ENCODE data around the gene SAPCD1.

The SAPCD1 gene

GRCh38 chr6:31762356-31762755, at the start of gene SAPCD1:
TSS of gene SAPCD1 (plus strand) at chr6:31762656. CDS start at chr6:31763055, 399 bp downstream.
- DNase-seq: no peak

DNA sequence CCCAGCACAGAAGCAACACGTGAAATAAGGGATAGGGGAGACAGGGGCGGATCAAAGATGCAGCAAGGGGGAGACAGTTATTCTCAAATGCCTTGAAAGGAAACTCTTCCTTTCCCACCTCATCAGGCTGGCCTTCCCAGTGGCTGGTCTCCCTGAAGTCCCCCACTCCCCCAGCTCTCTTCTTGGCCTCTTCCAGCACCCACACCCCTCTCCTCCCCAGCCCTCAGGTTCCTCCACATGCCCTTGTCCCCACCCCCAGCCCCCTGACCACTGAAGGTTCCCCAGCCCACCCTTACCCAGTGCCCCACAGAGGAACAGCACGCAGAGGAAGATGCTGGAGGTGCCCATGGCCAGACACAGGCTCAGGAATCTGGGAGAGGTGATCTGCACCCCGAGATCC, 49.0 kb upstream of the SAPCD1 start:
- no peak for DNase-seq

DNA sequence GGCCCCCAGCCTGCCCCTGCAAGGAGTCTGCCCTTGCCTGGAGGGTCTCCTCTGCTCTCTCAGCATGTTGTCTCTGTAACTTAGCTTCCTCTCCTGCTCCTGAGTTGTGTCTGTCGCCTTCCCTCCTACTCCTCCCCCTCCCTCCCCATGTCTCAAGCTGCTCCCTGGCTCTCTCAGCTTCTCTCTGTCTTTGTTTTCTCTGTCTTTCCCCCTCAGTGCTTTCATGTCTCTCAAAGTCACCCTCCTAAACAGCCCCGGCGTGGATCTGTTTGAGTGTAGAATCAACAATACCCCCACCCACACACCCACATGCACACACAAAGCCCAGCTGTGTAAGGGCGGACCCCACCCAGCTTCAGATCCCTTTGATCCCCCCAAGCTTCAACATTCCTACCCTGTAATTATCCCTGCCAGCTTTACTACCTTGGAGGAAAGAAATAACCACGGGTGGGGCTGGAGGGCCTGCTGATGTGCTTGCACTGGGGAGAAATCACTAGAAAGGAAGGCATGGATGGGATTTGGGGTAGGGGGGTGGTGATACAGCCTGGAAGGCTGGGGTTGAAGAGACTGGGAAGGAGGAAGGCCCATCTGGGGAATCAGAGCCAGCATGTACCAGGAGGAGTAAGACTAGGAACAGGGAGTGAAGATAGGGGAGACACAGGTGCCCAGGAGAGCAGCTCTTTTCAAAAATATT, 48.3 kb upstream of the SAPCD1 start:
- no peak for DNase-seq

DNA sequence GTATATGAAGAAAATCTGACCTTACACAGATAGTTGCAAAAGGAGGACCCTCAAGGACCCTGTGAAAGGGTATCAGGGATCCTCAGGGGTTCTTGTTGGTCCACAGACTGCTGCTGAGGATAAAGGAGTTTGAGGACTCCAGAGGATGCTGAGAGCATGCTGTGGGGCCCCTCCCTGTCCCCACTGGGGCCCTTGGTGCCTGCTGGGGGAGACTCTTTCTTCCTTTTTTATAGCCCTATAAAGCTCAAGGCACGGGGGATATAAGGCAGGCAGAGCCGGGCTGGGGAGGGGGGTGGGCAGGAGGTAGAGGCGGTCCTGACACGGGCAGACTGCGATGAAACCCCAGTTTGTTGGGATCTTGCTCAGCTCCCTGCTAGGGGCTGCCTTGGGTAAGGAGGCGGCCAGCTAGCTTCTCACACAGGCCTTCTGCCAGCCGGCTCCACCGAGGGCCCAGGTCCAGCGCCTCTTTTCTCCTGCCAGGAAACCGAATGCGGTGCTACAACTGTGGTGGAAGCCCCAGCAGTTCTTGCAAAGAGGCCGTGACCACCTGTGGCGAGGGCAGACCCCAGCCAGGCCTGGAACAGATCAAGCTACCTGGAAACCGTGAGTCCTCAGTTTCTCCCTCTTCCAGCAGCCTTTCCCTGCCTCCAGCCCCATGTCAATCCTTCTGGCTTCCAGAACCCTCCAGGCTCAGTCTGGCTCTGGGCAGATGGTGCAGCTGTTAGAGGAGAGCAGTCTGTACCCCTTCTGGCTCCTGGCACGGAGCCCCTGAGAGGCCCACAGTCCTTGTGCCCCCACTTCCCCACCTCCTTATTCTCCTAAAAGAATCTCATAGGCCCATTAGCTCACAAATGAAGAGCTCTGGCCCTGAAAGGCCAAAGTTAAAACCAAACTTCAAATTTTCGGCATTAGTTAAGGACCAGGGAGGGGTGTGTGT, 47.2 kb upstream of the SAPCD1 start, which contains the start of gene LY6G6D:
Gene LY6G6D, plus strand, starts transcription at position 327 of the 937 bp plus-strand sequence. Its CDS starts 8 bp downstream, at position 335.
- no peak for DNase-seq

- DNase-seq: no peak
Measured at GRCh38 chr6:31717499-31718222, 44.8 kb upstream of the SAPCD1 start.

- DNase-seq: no peak
Measured at GRCh38 chr6:31718265-31718664, 44.2 kb upstream of the SAPCD1 start.

- no peak for DNase-seq
Measured at GRCh38 chr6:31719001-31719400, 43.5 kb upstream of the SAPCD1 start.

GRCh38 chr6:31720196-31720770, 42.2 kb upstream of the SAPCD1 start:
- no peak for DNase-seq

DNA sequence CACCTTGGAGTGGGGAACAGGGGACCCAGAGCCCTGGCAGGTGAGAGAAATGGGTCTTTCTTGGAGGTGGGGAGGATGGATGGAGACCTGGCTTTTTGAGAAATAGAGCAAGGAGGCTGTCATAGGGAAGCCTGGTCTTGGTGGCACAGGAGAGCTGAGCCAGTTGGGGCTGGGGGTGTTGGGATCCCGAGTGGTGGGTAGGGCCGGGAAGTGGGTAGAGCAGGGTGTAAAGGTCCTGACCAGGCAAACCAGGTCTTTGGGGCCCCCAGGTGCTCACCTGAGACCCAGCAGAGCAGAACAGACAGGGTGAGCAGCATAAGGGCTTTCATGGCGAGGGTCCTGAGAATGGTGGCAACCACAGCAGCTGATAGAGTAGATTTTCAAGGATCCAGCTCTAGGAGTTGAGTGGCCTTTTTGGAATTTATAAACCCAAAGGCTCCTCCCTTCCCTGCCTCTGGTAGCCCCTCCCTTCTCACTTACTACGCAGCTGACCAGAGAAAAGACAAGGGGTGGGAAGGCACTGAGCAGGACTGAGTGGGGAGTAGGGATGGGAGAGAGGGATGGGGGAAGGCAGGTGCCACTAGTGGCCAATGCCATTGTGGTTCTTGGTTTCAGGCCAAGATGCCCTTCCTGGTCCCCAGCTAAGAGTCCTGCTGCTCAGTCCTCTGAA, 41.0 kb upstream of the SAPCD1 start, which contains the start of gene LY6G6C:
Gene LY6G6C, minus strand, starts transcription at position 396 of the 670 bp plus-strand sequence. Its CDS starts 67 bp downstream, at position 329.
- DNase-seq: no peak

DNA sequence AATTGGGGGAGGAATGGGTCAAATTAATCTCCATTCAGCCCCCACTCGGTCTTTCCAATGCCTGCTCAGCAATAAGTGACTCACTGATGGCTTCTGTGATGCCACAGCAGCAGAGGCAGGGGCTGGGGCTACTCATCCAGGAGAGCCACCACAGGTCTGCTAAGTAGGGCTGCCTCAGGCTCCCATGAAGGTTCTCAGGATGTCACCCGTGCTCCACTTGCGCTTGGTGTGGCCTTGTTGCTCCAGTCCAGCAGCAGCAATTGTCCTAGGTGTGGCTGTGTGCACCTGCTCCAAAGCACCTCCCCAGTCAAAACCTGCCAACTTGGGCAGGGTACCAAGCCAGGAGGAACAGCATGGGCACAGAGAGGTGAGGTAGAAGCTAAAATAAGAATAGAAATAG, 40.3 kb upstream of the SAPCD1 start:
- no peak for DNase-seq

DNA sequence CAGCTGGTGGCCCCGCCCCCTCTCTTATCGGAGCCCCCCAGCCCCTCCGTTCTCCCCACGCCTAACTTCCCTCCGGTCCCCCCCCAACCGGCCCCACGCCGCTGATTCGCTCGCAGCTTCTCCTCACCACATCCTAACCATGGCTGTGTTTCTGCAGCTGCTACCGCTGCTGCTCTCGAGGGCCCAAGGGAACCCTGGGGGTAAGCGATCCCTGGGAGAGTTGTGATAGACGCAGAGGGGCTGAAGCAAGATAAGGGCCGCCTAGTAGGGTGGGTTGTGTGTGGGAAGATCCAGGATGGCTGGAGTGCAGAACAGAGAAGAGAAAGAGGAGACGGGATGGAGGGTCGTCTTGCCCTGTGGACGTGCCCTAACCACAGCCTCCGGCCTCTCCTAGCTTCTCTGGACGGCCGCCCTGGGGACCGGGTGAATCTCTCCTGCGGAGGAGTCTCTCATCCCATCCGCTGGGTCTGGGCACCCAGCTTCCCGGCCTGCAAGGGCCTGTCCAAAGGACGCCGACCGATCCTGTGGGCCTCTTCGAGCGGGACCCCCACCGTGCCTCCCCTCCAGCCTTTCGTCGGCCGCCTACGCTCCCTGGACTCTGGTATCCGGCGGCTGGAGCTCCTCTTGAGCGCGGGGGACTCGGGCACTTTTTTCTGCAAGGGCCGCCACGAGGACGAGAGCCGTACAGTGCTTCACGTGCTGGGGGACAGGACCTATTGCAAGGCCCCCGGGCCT, 39.0 kb upstream of the SAPCD1 start, which contains the start of gene MPIG6B:
Gene MPIG6B, plus strand, starts transcription at position 129 of the 735 bp plus-strand sequence. Its CDS starts 11 bp downstream, at position 140.
- DNase-seq: no peak

DNA sequence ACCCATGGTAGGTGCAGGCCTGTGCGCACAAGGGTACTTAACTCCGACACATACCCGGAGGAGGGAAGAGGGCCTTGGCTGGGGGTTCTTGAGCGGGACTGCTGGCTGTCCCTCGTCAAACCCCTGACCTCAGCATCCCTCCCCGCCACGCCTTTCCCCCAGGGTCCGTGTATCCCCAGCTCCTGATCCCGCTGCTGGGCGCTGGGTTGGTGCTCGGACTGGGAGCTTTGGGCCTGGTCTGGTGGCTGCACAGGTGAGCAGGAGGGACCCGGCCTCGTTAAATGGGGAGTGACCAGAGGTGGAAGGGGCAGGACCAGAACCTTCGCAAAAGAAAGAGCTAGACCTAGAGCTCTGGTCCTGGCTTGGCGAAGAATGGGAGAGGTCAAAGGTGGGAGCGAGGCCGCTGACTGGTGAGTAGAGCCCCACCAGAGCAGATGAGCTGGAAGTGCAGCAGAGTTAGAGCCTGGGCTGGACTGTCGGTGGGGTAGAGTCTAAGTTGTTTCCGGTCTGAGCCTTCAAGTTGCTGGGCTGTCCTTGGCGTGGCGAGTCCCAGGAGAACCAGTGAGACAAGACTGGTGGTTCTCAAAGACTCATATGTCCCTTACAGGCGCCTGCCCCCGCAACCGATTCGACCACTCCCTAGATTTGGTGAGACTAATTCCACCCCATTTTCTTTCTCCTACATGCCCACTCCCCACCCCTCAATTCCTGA, 38.3 kb upstream of the SAPCD1 start:
- DNase-seq: no peak

GRCh38 chr6:31725502-31726350, 36.7 kb upstream of the SAPCD1 start:
- DNase-seq: no peak

DNA sequence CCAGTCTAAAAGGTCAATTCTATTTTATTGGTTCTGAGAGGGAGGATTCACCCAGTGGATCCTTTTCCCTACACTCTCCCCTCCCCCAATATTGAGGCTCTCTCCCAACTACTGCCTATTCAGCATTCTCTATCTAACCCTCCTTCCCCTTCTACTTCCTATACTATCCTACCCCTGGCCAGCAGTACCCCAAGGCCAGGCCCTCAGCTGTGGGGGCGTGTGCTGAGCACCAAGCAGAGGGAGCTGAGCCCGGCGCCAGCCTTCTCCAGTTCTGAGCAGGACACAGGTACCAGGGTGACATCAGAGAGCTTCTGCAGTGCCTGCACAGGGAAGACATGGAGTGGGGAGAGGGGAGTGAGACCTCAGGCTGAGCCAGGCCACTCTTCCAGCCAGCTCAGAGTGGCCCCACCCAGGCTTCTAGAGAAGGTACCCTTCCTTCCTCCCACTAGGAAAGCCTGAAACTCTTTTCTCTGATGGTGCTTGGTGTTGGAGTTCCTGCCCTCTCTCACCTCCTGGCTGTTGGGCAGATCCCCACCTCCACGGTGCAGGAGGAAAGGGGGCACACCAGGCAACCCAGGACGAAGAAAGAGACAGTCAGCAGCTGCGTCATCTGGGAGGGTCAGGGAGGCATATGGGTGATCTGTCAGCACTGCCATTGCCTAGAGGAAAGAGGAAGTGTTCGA, 35.3 kb upstream of the SAPCD1 start:
- peak; percentile 27 for DNase-seq

- no peak for DNase-seq
Measured at GRCh38 chr6:31727717-31728671, 34.5 kb upstream of the SAPCD1 start.

DNA sequence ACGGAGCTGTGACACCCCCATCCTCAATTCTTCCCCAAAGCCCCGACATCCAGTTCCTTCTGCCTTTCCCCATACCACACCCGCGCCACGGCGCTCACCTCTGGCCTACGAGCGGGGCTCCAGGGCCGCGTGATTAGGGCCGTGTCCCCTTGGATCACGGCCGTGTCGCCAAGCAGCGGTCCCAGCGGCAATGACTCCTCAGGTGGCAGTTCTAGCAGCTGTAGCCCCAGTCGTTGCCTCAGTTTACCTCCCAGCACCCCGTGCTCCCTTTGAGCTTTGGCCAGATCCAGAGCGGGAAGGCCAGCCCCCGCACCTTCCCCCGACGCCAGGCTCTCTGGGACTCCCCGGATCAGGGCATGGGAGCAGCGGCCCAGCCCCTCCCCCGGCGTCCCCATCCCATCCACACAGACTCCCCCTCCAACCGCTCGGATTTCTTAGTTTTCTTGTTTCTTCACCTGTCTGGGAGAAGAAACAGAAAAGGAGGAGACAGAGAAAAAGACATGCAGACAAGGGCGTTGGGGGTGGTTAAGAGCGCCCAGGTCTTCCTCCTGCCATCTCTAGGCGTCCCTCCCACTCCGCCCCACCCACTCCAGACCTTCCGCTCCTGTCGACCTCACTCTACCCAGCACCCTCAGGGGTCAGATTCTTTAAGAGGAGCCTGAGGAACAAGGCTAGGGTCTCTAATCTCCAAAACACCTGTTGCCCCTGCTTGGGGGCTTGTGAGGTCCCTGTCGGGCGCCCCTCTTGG, 33.5 kb upstream of the SAPCD1 start, which contains the start of gene DDAH2:
Gene DDAH2, minus strand, starts transcription at position 533 of the 748 bp plus-strand sequence. Its CDS starts 138 bp downstream, at position 395.
- DNase-seq: no peak

- peak; percentile 87 for DNase-seq
Measured at GRCh38 chr6:31729515-31729978, 32.9 kb upstream of the SAPCD1 start.

All from stimulated activated CD4-positive, alpha-beta T cell treated with anti-CD3 and anti-CD28 coated beads, Interleukin-15, amount 100 ng/mL, for 24 hours (primary cell).